Transverse colon (tissue), 4 donors: ENCODE results near the gene WIPF3. TPM values are rescaled to one million over a fixed set of nuclear protein-coding genes. Genes with fewer than 3 reads are reported as not detected.

ENCODE experiments used
- DNase-seq: peaks from one replicate; pipeline ENCODE4 v3.0.0-alpha.2; 2019
- H3K27ac ChIP-seq, 4 donors: fragments of 200-600 bp; sonication (generic); 2 replicates each; pipeline ENCODE4 v1.5.1; 2016 to 2018; ENCODE audit warnings: inconsistent platforms in 4 of 4
- H3K27me3 ChIP-seq: fragments of 200-600 bp; sonication (generic); 2 replicates; pipeline ENCODE4 v1.5.1; 2017; ENCODE audit warnings: inconsistent platforms
- H3K36me3 ChIP-seq, 4 donors: fragments of 200-600 bp; sonication (generic); 2 replicates each; pipeline ENCODE4 v1.5.1; 2017 to 2019; ENCODE audit warnings: inconsistent platforms in 4 of 4
- H3K4me1 ChIP-seq, 4 donors: fragments of 200-600 bp; sonication (generic); 2 replicates each; pipeline ENCODE4 v1.5.1; 2017 to 2020; ENCODE audit warnings: inconsistent platforms in 4 of 4
- H3K4me3 ChIP-seq, 4 donors: fragments of 200-600 bp; sonication (generic); 1 replicate in 1 of 4; 2 replicates in 3 of 4; pipeline versions ENCODE4 v1.5.1 to v1.6.1; 2017 to 2019; ENCODE audit warnings: inconsistent platforms in 4 of 4
- H3K9me3 ChIP-seq, 2 donors: fragments of 200-600 bp; sonication (generic); 2 replicates each; pipeline ENCODE4 v1.5.1; 2017 to 2019; ENCODE audit warnings: inconsistent platforms in 2 of 2
- CTCF ChIP-seq, 5 experiments: fragments of 200-600 bp in 3 of 5; fragments of 450-650 bp in 2 of 5; sonication (generic) in 3 of 5; IDR thresholded peaks; 1 replicate in 2 of 5; 2 replicates in 3 of 5; pipeline ENCODE4 v1.5.1; 2016 to 2017; ENCODE audit warnings: antibody characterized with exemption in 5 of 5, inconsistent platforms in 3 of 5, mild to moderate bottlenecking in 2 of 5, moderate library complexity in 1 of 5
- EP300 ChIP-seq: sonication (generic); formaldehyde crosslinking; IDR thresholded peaks from one replicate; pipeline ENCODE4 v1.6.1; 2017; ENCODE audit warnings: antibody characterized with exemption, low read depth
- POLR2A ChIP-seq: fragments of 450-650 bp; IDR thresholded peaks from one replicate; pipeline ENCODE4 v1.6.1; 2016; ENCODE audit warnings: antibody characterized with exemption, mild to moderate bottlenecking, moderate library complexity
- POLR2AphosphoS5 ChIP-seq, 3 donors: sonication (generic); formaldehyde crosslinking; IDR thresholded peaks; one replicate each; pipeline ENCODE4 v1.6.1; 2016; ENCODE audit warnings: antibody characterized with exemption in 3 of 3
- WGBS, 2 donors: methylation state at CpG; one replicate each; pipeline ENCODE4 v1.1.5; 2018; ENCODE audit warnings: low coverage in 1 of 2; 5-methylcytosine and 5-hydroxymethylcytosine counted together
- in situ Hi-C, 4 donors: fragments of 200-750 bp; cut with MboI; loops; one replicate each; pipeline versions ENCODE4 v1.15.0 to v1.15.1; 2017; ENCODE audit warnings: low sequenced_read_pairs in 3 of 4, low pct_ligation_motif_present in 1 of 4, low pct_unique_long_range_greater_than_20kb in 1 of 4
- intact Hi-C: fragments of 100-400 bp; cut with DNase I; formaldehyde crosslinking; loops from one replicate; pipeline ENCODE4 v1.15.1; 2023; ENCODE audit warnings: low total_unique reads
- total RNA-seq, 4 donors: library from RNA; depleted of rRNA; stranded (reverse); fragments of >200 nt; gene quantifications; one replicate each; pipeline ENCODE4 v1.1.0, GENCODE V29; 2016

The WIPF3 gene
- total RNA-seq, 4 donors from 2014 or later, result 0.41 to 3.7 TPM; not detected in 2

GRCh38 chr7:29835718-29836117, 29.4 kb downstream of the WIPF3 start:
- H3K4me1 ChIP-seq, result no peaks in the 10 kb centered on the region
- no peaks in the 10 kb centered on the region for H3K36me3 ChIP-seq
- intact Hi-C loops, result no loop called here
- H3K27me3 ChIP-seq, result no peaks in the 10 kb centered on the region
- no peak for DNase-seq
- WGBS, 2 donors, result 78 to 83% methylated on average over 7 to 12 of the region's 12 CpGs
- H3K4me3 ChIP-seq, result no peak overlapping the region
- TF ChIP-seq EP300 (no peak), CTCF (IDR thresholded peaks at IDR 0.05) (no peak), POLR2AphosphoS5 (IDR thresholded peaks at IDR 0.05) (no peak), POLR2A (no peak)
- H3K27ac ChIP-seq, result no peak overlapping the region
- H3K9me3 ChIP-seq, result no peaks in the 10 kb centered on the region
- in situ Hi-C loops, result no loop called here

- H3K9me3 ChIP-seq, result no peaks in the 10 kb centered on the region
- H3K27ac ChIP-seq, result no peak overlapping the region
- no peak overlapping the region for H3K4me3 ChIP-seq
- peak; percentile 12 for DNase-seq
- TF ChIP-seq EP300, result no peak
- TF ChIP-seq CTCF (IDR thresholded peaks at IDR 0.05), result no peak
- no peak for TF ChIP-seq POLR2A
- TF ChIP-seq POLR2AphosphoS5 (IDR thresholded peaks at IDR 0.05), result no peak
- H3K36me3 ChIP-seq, result no peaks in the 10 kb centered on the region
- WGBS, 2 donors, result 62 to 64% methylated on average over 7 of the region's 7 CpGs
- no peaks in the 10 kb centered on the region for H3K4me1 ChIP-seq
- H3K27me3 ChIP-seq, result no peaks in the 10 kb centered on the region
- intact Hi-C loops (no loop called here), in situ Hi-C loops (no loop called here)
Measured at GRCh38 chr7:29839302-29839701, 33.0 kb downstream of the WIPF3 start.

- no peak for DNase-seq
- intact Hi-C loops, result no loop called here
- no peak overlapping the region for H3K27ac ChIP-seq
- H3K9me3 ChIP-seq, result no peaks in the 10 kb centered on the region
- TF ChIP-seq EP300 (no peak), POLR2AphosphoS5 (IDR thresholded peaks at IDR 0.05) (no peak), POLR2A (no peak), CTCF (IDR thresholded peaks at IDR 0.05) (no peak)
- H3K4me1 ChIP-seq, result no peaks in the 10 kb centered on the region
- no peaks in the 10 kb centered on the region for H3K27me3 ChIP-seq
- 85 to 88% methylated on average over 2 to 3 of the region's 3 CpGs for WGBS, 2 donors
- H3K4me3 ChIP-seq, result no peak overlapping the region
- no peaks in the 10 kb centered on the region for H3K36me3 ChIP-seq
- in situ Hi-C loops, result no loop called here
Measured at GRCh38 chr7:29839921-29840320, 33.6 kb downstream of the WIPF3 start.

DNA sequence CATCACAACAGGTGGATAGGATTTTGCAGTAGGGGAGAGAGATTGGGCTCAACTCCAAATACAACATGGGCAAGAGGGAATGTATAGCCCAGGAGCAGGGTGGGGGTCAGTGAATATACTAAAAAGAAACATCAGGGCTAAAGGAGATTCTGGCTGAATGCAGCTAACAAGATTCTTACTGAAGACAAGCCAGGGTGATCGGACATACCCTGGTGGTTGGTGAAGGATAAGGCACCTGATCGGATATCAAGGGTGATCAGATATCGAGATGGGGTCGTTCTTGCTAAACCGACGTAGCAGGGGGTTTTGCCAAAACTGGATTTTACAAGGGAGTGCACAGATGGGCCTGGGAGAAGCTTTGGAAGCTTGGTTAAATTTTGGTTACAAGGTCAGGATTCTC, 34.4 kb downstream of the WIPF3 start:
- WGBS, 2 donors, result 85 to 91% methylated on average over 6 of the region's 6 CpGs
- no peak for TF ChIP-seq CTCF (IDR thresholded peaks at IDR 0.05)
- no peak for TF ChIP-seq POLR2A
- no peak for TF ChIP-seq POLR2AphosphoS5 (IDR thresholded peaks at IDR 0.05)
- no peak for TF ChIP-seq EP300
- H3K36me3 ChIP-seq, result no peaks in the 10 kb centered on the region
- no peaks in the 10 kb centered on the region for H3K27me3 ChIP-seq
- no peak overlapping the region for H3K4me3 ChIP-seq
- intact Hi-C loops, result no loop called here
- in situ Hi-C loops, result no loop called here
- no peak overlapping the region for H3K27ac ChIP-seq
- no peaks in the 10 kb centered on the region for H3K9me3 ChIP-seq
- no peak for DNase-seq
- no peaks in the 10 kb centered on the region for H3K4me1 ChIP-seq
